ENCODE data around the gene SLC7A4.
"Not testable (repeated sequence)": the region's sequence is repeated elsewhere in the genome, so short reads cannot be mapped to it uniquely, and the experiment has no call there.

The SLC7A4 gene

DNA sequence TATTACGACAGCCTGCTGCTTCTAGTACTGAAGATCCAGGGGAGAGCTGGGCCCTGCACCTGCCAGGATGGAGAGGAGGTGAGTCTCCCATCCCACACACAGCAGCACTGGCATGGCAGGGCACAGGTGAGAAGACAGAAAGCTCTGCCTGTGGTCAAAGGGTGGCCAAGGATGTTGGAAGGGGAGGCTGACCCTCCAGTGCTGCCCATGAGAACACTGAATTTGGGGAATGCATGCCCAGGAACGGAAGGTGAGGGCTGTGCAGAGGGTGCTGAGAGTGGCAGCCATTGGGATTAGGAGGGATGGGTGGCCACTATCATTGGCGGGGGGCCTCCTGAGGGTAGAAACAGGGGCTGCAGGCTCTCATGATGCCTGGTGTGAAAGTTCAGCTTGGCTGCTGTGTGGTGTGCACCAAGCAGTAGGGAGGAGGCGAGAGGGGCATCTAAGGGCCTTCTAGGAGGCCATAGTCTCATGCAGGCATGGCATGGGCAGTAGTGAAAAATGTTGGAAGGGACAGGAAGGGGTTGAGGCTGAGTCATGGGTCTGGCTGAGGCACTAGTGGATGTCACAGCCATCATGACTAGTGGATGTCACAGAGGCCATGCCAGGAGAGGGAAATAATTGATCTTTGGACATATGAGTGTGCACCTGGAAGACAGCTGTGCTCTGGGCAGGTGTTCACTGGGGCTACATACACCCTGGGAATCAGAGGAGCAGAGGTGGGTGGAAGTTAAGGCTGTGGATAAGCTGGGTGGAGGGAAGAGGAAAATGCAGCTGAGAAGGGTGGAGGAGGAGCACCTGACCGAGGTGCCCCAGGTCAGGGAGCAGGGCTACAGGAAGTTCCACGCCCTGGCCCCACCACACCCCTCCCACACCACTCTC lies 10.9 kb upstream of the SLC7A4 start:
- DNase-seq: no peak

GRCh38 chr22:21041937-21042336 lies 9.6 kb upstream of the SLC7A4 start:
- no peak for DNase-seq

DNA sequence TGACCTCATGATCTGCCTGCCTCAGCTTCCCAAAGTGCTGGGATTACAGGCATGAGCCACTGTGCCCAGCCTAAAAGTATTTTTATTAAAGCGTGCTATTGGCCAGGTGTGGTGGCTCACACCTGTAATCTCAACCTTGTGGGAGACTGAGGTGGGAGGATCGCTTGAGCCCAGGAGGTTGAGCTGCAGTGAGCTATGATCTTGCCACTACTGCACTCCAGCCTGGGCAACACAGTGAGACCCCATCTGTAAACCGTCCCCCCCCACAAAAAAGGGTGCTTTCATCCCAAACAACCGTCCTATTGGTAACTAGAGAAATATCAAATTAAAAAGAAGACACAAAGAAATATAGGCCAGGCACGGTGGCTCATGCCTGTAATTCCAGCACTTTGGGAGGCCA lies 6.8 kb upstream of the SLC7A4 start:
- DNase-seq: not testable (repeated sequence)

DNA sequence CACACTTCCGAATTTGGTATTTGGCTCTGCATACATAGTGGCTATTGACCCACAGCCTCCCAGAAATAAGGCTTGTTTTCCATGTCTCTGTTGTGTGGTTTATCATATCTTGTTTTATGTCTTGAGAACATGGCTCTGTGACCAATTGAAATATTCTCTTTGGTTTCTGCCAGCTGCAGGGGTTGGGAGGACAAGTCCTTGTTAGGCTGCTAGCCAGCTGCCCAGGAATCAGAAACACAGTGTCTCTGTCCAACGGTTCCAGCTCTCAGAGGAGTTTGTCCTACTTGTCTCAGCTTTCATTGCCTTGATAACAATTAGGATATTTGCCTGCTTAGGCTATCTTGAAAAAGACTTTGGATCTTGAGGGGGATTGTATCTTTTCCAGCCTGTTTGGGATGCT lies 6.0 kb upstream of the SLC7A4 start:
- DNase-seq: no peak

- DNase-seq: no peak
Observed at GRCh38 chr22:21034989-21035388, 2.6 kb upstream of the SLC7A4 start.

- no peak for DNase-seq
Observed at GRCh38 chr22:21033895-21034294, 1.5 kb upstream of the SLC7A4 start.

DNA sequence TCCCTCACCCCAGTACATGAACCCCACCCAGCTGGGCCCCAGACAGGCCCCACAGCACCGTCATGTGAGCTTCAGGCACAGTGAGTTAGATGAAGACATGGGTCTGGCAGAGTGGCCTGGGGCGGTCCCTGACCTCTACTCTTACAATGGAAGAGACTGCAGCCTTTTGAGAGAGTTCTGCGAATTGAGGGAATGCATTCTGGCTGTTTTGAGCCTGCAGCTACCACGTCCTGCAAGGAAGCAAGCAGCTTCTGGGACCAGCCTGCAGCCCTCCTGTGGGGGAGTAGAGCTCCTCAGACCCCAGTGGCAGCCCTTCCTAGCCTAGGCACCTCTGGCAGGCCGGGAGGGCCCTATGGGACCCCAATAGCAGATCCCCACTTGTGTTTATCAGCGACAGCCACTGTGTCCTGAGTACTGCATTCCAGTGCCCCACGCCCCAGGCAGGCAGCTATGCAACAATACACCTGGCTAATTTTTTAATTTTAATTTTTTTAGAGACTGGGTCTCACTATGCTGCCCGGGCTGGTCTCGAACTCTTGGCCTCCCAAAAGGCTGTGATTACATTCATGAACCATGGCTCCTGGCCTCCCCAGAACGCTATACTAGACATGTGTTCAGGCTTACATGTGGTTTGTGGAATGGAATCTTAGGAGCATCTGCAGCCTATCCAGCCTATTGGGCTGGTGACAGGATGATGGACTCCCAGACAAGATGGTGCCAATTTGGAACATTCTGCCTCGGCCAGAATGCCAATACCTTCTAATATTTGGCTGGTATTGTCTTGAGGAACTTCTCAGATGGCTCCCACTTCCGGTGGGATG lies 717 bp upstream of the SLC7A4 start:
- DNase-seq: no peak

- DNase-seq: no peak
Observed at GRCh38 chr22:21031545-21032036, 770 bp downstream of the SLC7A4 start.

DNA sequence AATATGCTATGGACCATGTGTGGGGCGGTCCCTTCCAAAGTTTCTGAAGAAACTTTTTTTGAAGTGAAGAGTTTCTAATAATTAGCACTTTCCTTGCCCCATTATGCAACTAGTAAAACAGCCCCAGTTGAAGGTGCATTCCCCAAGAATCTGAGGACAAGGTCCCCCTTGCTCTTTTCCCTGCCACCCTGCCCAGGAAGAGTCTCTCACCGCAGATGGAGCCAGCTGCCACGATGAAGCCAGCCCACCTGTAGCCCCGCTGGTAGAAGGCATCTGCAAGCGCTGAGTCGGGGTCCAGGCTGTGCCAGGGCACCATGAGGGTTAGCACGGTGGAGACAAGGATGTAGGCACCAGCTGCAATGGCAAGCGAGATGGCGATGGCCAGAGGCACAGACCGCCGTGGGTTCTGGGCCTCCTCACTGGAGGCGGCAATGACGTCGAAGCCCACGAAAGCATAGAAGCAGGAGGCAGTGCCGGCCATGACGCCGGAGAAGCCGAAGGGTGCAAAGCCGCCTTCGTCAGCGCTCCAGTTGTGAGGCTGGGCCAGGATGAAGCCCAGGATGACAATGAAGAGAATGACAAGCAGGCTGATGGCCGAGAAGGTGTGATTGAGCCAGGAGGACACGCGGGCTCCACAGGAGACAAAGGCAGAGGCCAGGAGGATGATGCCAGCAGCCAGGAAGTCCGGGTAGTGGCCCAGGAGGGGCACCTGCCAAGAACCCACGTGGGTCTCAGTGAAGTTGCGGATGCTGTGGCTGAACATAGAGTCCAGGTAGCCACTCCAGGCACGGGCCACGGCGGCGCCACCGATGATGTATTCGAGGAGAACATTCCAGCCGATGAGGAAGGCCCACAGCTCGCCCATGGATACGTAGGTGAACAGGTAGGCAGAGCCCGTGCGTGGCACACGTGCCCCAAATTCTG lies 1.5 kb downstream of the SLC7A4 start:
- no peak for DNase-seq

- no peak for DNase-seq
Observed at GRCh38 chr22:21030032-21030431, 2.3 kb downstream of the SLC7A4 start.

- no peak for DNase-seq
Observed at GRCh38 chr22:21029486-21030025, 2.8 kb downstream of the SLC7A4 start.

GRCh38 chr22:21028277-21029251 lies 3.8 kb downstream of the SLC7A4 start:
- no peak for DNase-seq

- DNase-seq: no peak
Observed at GRCh38 chr22:21026783-21027692, 5.3 kb downstream of the SLC7A4 start.

DNA sequence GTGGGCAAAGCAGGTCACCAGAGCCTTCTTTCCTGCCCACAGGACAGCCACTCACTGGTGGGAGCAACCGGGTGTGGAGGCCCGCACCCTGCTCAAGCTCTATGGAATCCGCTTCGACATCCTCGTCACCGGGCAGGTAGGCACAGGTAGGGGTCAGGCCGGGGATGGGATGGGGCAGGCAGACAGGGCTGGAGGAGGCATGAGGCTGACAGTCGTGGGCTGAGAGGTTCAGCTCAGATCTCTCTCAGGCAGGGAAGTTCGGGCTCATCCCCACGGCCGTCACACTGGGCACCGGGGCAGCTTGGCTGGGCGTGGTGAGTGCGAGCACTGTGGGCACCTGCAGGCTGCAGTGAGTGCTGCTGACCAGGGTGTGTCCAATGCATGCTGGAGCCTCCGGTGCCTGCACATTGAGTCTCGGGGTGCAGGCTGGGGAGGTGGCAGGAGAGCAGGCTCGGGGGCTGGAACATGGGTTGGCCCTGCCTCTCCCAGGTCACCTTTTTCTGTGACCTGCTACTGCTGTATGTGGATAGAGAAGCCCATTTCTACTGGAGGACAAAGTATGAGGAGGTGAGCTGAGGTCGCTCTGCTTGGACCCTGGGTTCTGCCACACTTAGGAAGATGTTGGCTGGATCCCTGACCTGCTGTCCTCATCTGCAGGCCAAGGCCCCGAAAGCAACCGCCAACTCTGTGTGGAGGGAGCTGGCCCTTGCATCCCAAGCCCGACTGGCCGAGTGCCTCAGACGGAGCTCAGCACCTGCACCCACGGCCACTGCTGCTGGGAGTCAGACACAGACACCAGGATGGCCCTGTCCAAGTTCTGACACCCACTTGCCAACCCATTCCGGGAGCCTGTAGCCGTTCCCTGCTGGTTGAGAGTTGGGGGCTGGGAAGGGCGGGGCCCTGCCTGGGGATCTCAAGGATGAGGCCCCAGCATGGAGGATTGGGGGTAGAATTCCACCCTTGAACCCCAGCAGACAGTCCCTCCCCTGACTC lies 6.3 kb downstream of the SLC7A4 start:
- DNase-seq: no peak

GRCh38 chr22:21025266-21025665 lies 7.1 kb downstream of the SLC7A4 start:
- DNase-seq: peak; percentile 71

DNA sequence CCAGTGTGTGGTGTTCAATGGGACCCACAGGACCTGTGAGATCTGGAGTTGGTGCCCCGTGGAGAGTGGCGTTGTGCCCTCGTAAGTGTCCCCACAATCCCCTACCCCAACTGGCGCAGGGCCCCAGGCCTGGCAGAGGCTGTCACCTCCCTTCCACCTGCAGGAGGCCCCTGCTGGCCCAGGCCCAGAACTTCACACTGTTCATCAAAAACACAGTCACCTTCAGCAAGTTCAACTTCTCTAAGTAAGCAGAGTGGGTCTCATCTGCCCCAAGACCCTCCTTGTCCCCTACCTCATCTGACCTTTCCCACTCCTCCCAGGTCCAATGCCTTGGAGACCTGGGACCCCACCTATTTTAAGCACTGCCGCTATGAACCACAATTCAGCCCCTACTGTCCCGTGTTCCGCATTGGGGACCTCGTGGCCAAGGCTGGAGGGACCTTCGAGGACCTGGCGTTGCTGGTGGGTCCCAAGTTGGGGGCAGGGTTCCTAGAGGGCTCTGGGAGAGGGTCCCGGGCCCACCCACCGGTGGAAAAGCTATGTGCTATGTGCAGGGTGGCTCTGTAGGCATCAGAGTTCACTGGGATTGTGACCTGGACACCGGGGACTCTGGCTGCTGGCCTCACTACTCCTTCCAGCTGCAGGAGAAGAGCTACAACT lies 9.3 kb downstream of the SLC7A4 start:
- DNase-seq: no peak

GRCh38 chr22:21022507-21022906 lies 9.9 kb downstream of the SLC7A4 start:
- DNase-seq: no peak

GRCh38 chr22:21020802-21021429 lies 11.4 kb downstream of the SLC7A4 start:
- no peak for DNase-seq

Measured in activated CD8-positive, alpha-beta memory T cell treated with anti-CD3 and anti-CD28 coated beads for 24 hours (primary cell).